AG04449 (cell line): Measurements from ENCODE around the gene ATP5MC2.

Source experiments
- CTCF ChIA-PET: fragments of 350-600 bp; formaldehyde crosslinking; extraction: SDS; loops from one replicate; lab custom pipeline; 2021; ENCODE audit warnings: antibody characterized with exemption; lab: Yijun Ruan, JAX
- POLR2A ChIA-PET: fragments of 400-600, 350-600 bp; formaldehyde crosslinking; extraction: SDS; loops from one replicate; lab custom pipeline; 2020; ENCODE audit warnings: antibody characterized with exemption, inconsistent platforms; lab: Yijun Ruan, JAX
- DNase-seq: peaks from one replicate; pipeline ENCODE4 v3.0.0-alpha.2; 2010; ENCODE audit warnings: low read depth, low spot score
- H3K4me3 ChIP-seq: 2 replicates; pipeline ENCODE4 v1.5.1; 2011; ENCODE audit warnings: low read depth, mild to moderate bottlenecking, control low read depth, low read length
- TF ChIP-seq, protein P1 (sequence below): IDR thresholded peaks from one replicate; pipeline ENCODE4 v1.5.1; 2011; ENCODE audit warnings: mild to moderate bottlenecking, moderate library complexity, low read length, control low read depth, inconsistent platforms; ENCODE audit not compliant: insufficient read depth; ENCODE audit errors: missing control alignments

ATP5MC2 gene

DNA sequence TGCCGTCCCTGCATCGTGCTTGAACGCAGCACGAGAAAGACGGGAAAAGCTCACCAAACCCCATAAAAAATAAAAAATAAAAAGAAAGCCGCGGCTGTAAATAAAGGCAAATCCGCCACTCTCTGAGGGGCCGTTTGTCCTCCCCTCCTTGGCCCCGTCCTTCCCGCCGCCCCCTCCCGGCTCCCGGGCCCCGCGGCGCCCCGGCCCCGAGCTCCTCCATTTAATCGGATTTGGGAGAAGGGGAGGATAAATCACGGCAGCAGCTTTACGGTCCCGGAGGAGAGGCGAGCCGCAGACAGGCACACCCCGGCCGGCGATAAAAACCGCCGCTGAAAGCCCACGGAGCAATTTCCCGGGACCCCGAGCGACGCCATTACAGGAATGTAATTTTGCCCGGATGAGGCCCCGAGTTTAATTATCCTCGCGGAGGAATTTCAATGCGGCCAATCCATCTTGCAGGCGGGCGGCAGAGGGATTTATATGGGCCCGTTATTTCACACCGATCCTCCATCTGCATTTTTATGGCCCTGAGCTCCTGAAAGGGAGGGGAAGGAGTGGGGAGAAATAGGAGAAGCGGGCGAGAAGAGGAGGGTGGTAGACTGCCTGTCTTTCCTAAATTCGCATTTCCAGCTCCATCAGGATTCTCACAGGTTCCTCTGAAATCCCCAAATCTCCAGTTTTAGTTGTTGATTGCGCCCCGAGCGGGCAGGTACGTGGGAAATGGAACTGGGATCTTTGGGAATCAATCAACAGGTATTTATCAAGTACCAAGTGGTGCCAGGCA lies 1.3 kb upstream of the ATP5MC2 start:
- H3K4me3 ChIP-seq = peak overlapping the region; percentile 33
- CTCF ChIA-PET = interaction anchor here (0.8 to 14.9 kb wide), 23 partner anchors 11 to 530 kb away, joined by 3 to 207 read pairs (median 6); partner anchors contain the start of gene ATF7
- POLR2A ChIA-PET = interaction anchor here (1.8 kb wide), 1 partner anchor 134 kb away, joined by 11 read pairs; no protein-coding TSS in a partner anchor

DNA sequence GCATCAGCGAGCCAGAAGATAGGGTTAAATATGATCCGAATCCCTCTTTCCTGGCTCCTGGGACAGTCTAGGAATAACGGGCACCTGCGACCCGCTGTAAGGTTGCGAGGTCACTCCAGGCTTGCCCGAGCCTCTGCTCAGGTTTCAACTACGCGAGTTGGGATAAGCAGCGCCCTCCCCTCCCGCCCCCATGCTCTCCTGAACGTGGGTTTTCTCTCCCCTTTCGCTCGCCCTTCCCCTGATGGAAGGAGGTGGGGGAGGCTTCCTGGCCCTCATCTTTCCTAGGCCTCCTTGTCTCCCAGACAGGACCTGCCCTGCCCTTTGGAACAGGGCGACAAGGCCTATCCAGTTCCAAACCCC lies 753 bp upstream of the ATP5MC2 start:
- DNase-seq = no peak

More for the DNA sequence above, 1.3 kb upstream of the ATP5MC2 start:
- no peak for DNase-seq
- TF ChIP-seq, protein P1, sequence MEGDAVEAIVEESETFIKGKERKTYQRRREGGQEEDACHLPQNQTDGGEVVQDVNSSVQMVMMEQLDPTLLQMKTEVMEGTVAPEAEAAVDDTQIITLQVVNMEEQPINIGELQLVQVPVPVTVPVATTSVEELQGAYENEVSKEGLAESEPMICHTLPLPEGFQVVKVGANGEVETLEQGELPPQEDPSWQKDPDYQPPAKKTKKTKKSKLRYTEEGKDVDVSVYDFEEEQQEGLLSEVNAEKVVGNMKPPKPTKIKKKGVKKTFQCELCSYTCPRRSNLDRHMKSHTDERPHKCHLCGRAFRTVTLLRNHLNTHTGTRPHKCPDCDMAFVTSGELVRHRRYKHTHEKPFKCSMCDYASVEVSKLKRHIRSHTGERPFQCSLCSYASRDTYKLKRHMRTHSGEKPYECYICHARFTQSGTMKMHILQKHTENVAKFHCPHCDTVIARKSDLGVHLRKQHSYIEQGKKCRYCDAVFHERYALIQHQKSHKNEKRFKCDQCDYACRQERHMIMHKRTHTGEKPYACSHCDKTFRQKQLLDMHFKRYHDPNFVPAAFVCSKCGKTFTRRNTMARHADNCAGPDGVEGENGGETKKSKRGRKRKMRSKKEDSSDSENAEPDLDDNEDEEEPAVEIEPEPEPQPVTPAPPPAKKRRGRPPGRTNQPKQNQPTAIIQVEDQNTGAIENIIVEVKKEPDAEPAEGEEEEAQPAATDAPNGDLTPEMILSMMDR = no peak

DNA sequence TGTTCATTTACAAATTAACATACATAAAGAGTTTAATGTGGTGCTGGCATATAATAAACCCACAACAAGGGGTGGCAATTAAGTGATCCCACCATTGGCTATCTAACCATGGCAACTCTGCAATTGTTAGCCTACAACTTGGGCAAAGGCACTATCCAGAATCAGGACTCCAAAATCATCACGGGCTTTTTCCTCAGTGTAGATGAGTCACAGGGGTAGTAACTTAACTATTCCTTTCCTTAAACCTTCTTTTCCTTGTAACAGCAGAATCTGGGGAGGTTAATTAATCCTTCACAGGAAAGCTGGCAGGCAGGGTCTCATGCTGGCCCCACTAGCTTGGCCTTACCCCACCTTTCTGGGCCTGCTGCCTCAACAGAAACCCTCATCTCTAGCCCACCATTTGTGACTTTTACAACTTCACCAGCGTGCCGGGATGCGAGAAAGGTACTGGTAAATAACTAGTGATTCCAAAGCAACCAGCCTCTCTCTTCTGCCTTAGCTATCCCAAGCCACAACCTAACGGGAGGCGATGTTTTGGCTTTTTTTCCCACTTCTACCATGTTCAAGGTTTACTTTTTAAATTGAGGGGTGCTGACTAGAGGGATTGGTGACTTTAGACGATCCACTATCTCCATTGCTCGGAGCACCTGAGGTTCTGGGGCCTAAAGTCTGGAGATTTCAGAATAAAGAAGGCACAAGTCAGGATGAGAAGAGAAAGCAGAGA lies 744 bp downstream of the ATP5MC2 start:
- ChIA-PET CTCF (interaction anchor here (0.5 to 14.9 kb wide), 34 partner anchors 7 to 166 kb away, joined by 3 to 207 read pairs (median 5); partner anchors contain the start of gene ATF7), POLR2A (interaction anchor here (0.9 to 1.8 kb wide), 5 partner anchors 16 to 136 kb away, joined by 3 to 11 read pairs (median 3); no protein-coding TSS in a partner anchor)
- peak overlapping the region; percentile 90 for H3K4me3 ChIP-seq
- no peak for DNase-seq
- TF ChIP-seq, protein P1 = no peak

More for the DNA sequence above, 753 bp upstream of the ATP5MC2 start:
- ChIA-PET POLR2A (interaction anchor here (1.1 to 1.8 kb wide), 2 partner anchors 133 to 138 kb away, joined by 3 to 11 read pairs; no protein-coding TSS in a partner anchor), CTCF (interaction anchor here (1.0 to 14.9 kb wide), 26 partner anchors 11 to 168 kb away, joined by 3 to 207 read pairs (median 6); partner anchors contain the start of gene ATF7)
- peak overlapping the region; percentile 52 for H3K4me3 ChIP-seq
- TF ChIP-seq, protein P1 = no peak

DNA sequence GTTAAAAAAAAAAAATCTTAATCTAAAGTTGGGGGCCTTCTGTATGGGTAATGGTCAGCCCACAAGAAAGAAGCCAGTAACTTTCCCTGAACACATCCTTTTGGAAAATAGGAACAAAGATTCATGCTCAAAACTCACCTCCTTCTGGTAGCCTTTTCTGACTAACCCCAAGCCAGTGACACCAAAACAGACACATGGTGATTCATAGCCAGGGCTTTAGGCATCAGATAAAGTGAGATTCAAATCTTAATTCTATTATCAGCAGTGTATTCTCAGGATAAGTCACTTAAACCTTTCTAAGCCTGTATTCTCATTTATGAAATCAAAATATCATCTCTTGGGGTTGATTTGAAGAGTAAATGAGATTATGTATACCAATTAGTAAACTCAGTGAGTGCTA lies 4.9 kb downstream of the ATP5MC2 start:
- ChIA-PET CTCF (interaction anchor here (1.1 to 14.9 kb wide), 3 partner anchors 12 to 129 kb away, joined by 3 to 207 read pairs (median 5); no protein-coding TSS in a partner anchor), POLR2A (no interaction called here)
- H3K4me3 ChIP-seq = no peak overlapping the region
- DNase-seq = no peak
- TF ChIP-seq, protein P1 = no peak

DNA sequence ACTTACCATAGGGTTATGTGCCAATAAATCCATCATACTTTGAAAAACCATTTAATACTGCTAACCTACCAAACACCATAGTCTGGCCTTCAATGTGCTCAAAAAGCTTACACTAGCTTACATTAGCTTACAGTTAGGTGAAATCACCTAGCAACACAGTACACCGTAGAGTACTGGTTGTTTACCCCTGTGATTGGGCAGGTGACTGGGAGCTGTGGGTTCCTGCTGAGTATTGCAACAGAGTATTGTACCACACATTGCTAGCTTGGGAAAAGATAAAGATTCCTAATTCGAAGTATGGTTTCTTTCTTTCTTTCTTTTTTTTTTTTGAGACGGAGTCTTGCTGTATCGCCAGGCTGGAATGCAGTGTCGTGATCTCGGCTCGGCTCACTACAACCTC lies 5.6 kb downstream of the ATP5MC2 start:
- TF ChIP-seq, protein P1 = no peak
- no peak overlapping the region for H3K4me3 ChIP-seq
- no peak for DNase-seq
- ChIA-PET POLR2A (no interaction called here), CTCF (interaction anchor here (1.1 to 14.9 kb wide), 3 partner anchors 11 to 128 kb away, joined by 3 to 207 read pairs (median 5); no protein-coding TSS in a partner anchor)
